Measurements from ENCODE around the gene PIK3C3.

DNA sequence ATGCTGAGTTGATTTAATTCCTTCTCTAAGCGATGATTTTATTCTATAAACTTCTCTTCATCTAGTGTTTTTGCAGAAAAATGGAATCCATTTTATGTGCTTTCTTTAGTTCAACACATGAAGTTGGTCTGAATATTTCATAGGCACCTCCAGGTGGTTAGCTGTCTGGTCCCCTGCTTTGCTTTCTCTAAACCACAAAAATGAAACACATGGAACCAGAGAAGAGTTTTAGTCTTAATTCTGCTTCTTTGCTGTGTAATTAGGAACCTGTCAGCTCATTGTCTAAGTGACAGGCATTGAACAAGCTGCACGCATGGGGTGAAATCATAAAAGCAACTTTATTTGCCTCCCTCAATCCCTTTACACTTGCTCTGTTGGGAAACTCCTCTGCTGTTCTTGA, 150.4 kb downstream of the PIK3C3 start:
- TF ChIP-seq ZBTB7A (tag by site-specific recombination; IDR thresholded peaks at IDR 0.05; ENCODE audit: low read depth), result no peak
- no peak for TF ChIP-seq CTCF (tag by site-specific recombination; IDR thresholded peaks at IDR 0.05)
- TF ChIP-seq FEZF1 (tag by site-specific recombination; IDR thresholded peaks at IDR 0.05), result no peak
- TF ChIP-seq ZNF785 (tag by site-specific recombination; IDR thresholded peaks at IDR 0.05), result no peak
- no peak for TF ChIP-seq YY1 (tag by site-specific recombination; IDR thresholded peaks at IDR 0.05)
- TF ChIP-seq PRDM4 (tag by site-specific recombination; IDR thresholded peaks at IDR 0.05), result no peak
